KMS-11 (cell line): ENCODE measurements around the gene DLG2.

ENCODE experiments used
- H2AFZ ChIP-seq: fragments of 200-600 bp; sonication (generic); 2 replicates; pipeline ENCODE4 v1.6.1; 2016; ENCODE audit warnings: antibody characterized with exemption, mixed run types, low read depth
- H3K27ac ChIP-seq: fragments of 200-600 bp; sonication (generic); 2 replicates; pipeline ENCODE4 v1.6.1; 2016; ENCODE audit warnings: mild to moderate bottlenecking, mixed run types
- H3K27me3 ChIP-seq: fragments of 200-600 bp; sonication (generic); 2 replicates; pipeline ENCODE4 v1.6.1; 2017; ENCODE audit warnings: mild to moderate bottlenecking, low read depth, mixed run types, moderate library complexity; ENCODE audit not compliant: insufficient read depth
- H3K36me3 ChIP-seq: fragments of 200-600 bp; sonication (generic); 2 replicates; pipeline ENCODE4 v1.6.1; 2017; ENCODE audit warnings: mild to moderate bottlenecking, mixed run types; ENCODE audit not compliant: insufficient read depth
- H3K4me1 ChIP-seq: fragments of 200-600 bp; sonication (generic); 2 replicates; pipeline ENCODE4 v1.6.1; 2016; ENCODE audit warnings: mild to moderate bottlenecking, low read depth, mixed run types; ENCODE audit not compliant: poor library complexity, severe bottlenecking
- H3K4me2 ChIP-seq: fragments of 200-600 bp; sonication (generic); 2 replicates; pipeline ENCODE4 v1.7.0; 2016; ENCODE audit warnings: mild to moderate bottlenecking, mixed run types
- H3K4me3 ChIP-seq: fragments of 200-600 bp; sonication (generic); IDR thresholded peaks from 2 replicates; pipeline ENCODE4 v1.6.1; 2017; ENCODE audit warnings: low read depth, low read length, mixed read lengths; ENCODE audit not compliant: insufficient read depth
- H3K79me2 ChIP-seq: fragments of 200-600 bp; sonication (generic); 2 replicates; pipeline ENCODE4 v1.6.1; 2016; ENCODE audit warnings: low read depth, mixed run types; ENCODE audit not compliant: insufficient read depth
- H3K9ac ChIP-seq: fragments of 200-600 bp; sonication (generic); 2 replicates; pipeline ENCODE4 v1.6.1; 2016; ENCODE audit warnings: mild to moderate bottlenecking, mixed run types
- H4K20me1 ChIP-seq: fragments of 200-600 bp; sonication (generic); 2 replicates; pipeline ENCODE4 v1.6.1; 2016; ENCODE audit warnings: mild to moderate bottlenecking, mixed run types; ENCODE audit not compliant: insufficient read depth
- CTCF ChIP-seq: fragments of 200-600 bp; sonication (generic); conservative IDR thresholded peaks from 2 replicates; pipeline ENCODE4 v1.6.1; 2017; ENCODE audit warnings: low read depth, mild to moderate bottlenecking, antibody characterized with exemption, low read length, moderate library complexity, mixed read lengths

Gene DLG2

GRCh38 chr11:85431319-85431718 lies 195.8 kb downstream of the DLG2 start:
- H3K27me3 ChIP-seq: no peaks in the 10 kb centered on the region
- no peaks in the 10 kb centered on the region for H3K4me1 ChIP-seq
- H4K20me1 ChIP-seq: no peaks in the 10 kb centered on the region
- H2AFZ ChIP-seq: no peak overlapping the region
- H3K36me3 ChIP-seq: no peaks in the 10 kb centered on the region
- H3K79me2 ChIP-seq: no peaks in the 10 kb centered on the region
- no peak for TF ChIP-seq CTCF
- no peak overlapping the region for H3K9ac ChIP-seq
- H3K27ac ChIP-seq: no peak overlapping the region
- H3K4me3 ChIP-seq: no peak overlapping the region
- no peak overlapping the region for H3K4me2 ChIP-seq

- Histone ChIP-seq H3K79me2 (no peaks in the 10 kb centered on the region), H2AFZ (no peak overlapping the region), H4K20me1 (no peaks in the 10 kb centered on the region), H3K27me3 (no peaks in the 10 kb centered on the region), H3K4me1 (no peaks in the 10 kb centered on the region), H3K27ac (no peak overlapping the region), H3K36me3 (no peaks in the 10 kb centered on the region), H3K9ac (no peak overlapping the region), H3K4me2 (no peak overlapping the region), H3K4me3 (no peak overlapping the region)
- no peak for TF ChIP-seq CTCF
Observed at GRCh38 chr11:85423794-85424193, 203.3 kb downstream of the DLG2 start.

- H2AFZ ChIP-seq: no peak overlapping the region
- no peaks in the 10 kb centered on the region for H3K79me2 ChIP-seq
- H3K4me3 ChIP-seq: no peak overlapping the region
- no peaks in the 10 kb centered on the region for H4K20me1 ChIP-seq
- TF ChIP-seq CTCF: no peak
- H3K36me3 ChIP-seq: no peaks in the 10 kb centered on the region
- no peaks in the 10 kb centered on the region for H3K4me1 ChIP-seq
- H3K27me3 ChIP-seq: no peaks in the 10 kb centered on the region
- no peak overlapping the region for H3K4me2 ChIP-seq
- H3K27ac ChIP-seq: no peak overlapping the region
- H3K9ac ChIP-seq: no peak overlapping the region
Observed at GRCh38 chr11:85423316-85423715, 203.8 kb downstream of the DLG2 start.

GRCh38 chr11:85414175-85414574 lies 213.0 kb downstream of the DLG2 start:
- Histone ChIP-seq H3K4me3 (no peak overlapping the region), H3K4me2 (no peak overlapping the region), H3K36me3 (no peaks in the 10 kb centered on the region), H4K20me1 (no peaks in the 10 kb centered on the region), H2AFZ (no peak overlapping the region), H3K27ac (no peak overlapping the region), H3K27me3 (no peaks in the 10 kb centered on the region), H3K79me2 (no peaks in the 10 kb centered on the region), H3K4me1 (no peaks in the 10 kb centered on the region), H3K9ac (no peak overlapping the region)
- no peak for TF ChIP-seq CTCF

GRCh38 chr11:85407648-85408047 lies 219.5 kb downstream of the DLG2 start:
- no peak overlapping the region for H3K9ac ChIP-seq
- no peaks in the 10 kb centered on the region for H3K4me1 ChIP-seq
- TF ChIP-seq CTCF: no peak
- H3K4me2 ChIP-seq: no peak overlapping the region
- no peaks in the 10 kb centered on the region for H3K79me2 ChIP-seq
- no peaks in the 10 kb centered on the region for H3K27me3 ChIP-seq
- H3K4me3 ChIP-seq: no peak overlapping the region
- H3K27ac ChIP-seq: no peak overlapping the region
- H3K36me3 ChIP-seq: no peaks in the 10 kb centered on the region
- no peak overlapping the region for H2AFZ ChIP-seq
- no peaks in the 10 kb centered on the region for H4K20me1 ChIP-seq
